ENCODE data around the gene TUBA4B.
"Not testable (repeated sequence)": the region's sequence is repeated elsewhere in the genome, so short reads cannot be mapped to it uniquely, and the experiment has no call there.

The TUBA4B gene

GRCh38 chr2:219249203-219249980 is 3.7 kb upstream of the TUBA4B start:
- peak; percentile 93 for DNase-seq

DNA sequence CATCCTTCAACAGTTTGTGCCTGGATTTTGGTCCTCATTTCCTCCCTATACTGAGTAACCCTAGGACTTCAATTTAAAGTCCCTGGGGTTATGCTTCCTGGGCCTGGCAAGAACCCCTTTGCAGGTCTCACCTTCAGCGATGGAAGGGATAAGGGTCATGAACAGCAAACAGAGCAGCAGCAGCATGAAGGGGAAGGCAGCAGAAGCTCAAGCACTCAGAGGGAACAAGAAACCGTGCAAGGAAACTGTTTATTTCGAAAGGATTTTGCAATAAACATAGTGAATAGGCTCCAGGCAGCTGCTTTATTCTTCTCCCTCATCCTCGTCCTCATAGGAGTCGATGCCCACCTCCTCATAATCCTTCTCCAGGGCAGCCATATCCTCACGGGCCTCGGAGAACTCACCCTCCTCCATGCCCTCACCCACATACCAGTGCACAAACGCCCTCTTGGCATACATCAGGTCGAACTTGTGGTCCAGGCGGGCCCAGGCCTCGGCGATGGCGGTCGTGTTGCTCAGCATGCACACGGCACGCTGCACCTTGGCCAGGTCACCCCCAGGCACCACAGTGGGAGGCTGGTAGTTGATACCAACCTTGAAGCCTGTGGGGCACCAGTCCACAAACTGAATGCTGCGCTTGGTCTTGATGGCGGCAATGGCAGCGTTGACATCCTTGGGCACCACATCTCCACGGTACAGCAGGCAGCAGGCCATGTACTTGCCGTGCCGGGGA is 2.8 kb upstream of the TUBA4B start:
- no peak for DNase-seq

GRCh38 chr2:219251656-219252055 is 1.4 kb upstream of the TUBA4B start:
- DNase-seq: no peak

- no peak for DNase-seq
Observed at GRCh38 chr2:219252084-219252483, 959 bp upstream of the TUBA4B start.

- DNase-seq: no peak
Observed at GRCh38 chr2:219252570-219252899, 508 bp upstream of the TUBA4B start.

DNA sequence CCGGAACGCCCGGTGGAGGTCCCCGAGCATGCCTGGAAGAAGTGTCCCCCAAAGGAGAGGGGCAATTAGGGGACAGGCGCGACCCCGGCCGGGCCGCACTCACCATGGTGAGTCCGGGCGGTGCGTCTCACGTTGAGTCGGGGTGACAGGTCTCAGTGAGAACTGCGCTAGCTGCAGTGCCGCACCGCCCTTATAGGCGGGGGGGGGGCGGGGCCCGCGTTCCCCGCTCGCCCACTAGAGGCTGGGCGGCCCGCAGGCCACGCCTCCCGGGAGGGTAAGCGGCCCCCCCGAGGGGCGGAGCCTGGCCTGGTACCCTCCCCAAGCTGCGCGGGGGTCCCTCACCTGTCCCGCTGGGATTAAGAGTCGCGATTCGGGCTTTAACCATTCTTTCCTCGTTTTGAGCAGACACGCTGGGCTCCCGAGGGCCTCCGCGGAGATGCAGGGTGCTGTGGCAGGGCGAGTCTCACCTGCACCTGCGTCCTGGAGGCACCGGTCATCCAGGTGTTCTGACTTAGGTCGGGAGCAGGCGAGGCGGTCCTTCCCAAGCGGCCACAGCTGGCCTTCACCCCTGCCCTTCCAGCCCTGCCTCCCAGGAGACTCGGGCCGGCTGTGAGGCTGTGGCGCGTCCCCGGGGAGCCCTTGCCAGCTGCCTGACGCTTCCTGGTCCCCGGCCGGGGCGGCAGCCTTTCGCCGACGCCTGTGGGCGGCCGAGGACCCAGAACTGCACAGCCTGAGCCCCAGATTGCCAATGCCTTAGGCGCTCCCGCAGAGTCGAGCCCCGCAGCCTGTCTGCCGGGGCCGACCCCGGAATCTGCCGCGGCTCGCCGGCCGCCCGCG is 928 bp downstream of the TUBA4B start, which contains the start of gene TUBA4A:
Gene TUBA4A (minus strand): TSS at position 166 of the 837 bp plus-strand sequence. CDS start 60 bp downstream, at position 106.
- peak; percentile 75 for DNase-seq

DNA sequence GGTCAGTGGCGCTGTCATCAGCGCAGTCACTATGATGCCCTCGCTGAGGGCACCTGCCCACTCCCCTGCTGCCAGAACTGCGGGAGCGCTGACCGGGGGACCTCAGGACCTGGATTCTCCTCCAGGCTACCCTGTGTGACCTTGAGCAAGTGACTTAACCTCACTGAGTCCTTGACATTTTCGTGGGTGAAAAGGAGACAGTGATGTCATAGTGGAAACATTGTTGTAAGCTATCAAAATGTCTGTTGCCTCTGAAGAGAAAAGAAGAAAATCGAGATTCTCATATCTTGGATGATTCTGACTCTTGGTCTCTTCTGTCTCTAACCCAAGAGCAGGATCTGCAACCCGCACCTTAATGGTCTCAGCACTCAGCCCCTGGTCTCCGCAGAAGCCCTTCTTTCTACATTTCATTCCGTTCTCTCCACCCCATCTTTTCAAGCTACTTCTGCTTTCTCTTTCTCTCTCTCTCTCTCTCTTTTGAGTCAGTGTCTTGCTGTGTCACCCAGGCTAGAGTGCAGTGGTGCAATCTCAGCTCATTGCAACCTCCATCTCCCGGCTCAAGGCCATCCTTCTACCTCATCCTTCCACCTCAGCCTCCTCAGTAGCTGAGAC is 1.7 kb downstream of the TUBA4B start:
- no peak for DNase-seq

GRCh38 chr2:219258942-219259341 is 5.9 kb downstream of the TUBA4B start:
- not testable (repeated sequence) for DNase-seq

DNA sequence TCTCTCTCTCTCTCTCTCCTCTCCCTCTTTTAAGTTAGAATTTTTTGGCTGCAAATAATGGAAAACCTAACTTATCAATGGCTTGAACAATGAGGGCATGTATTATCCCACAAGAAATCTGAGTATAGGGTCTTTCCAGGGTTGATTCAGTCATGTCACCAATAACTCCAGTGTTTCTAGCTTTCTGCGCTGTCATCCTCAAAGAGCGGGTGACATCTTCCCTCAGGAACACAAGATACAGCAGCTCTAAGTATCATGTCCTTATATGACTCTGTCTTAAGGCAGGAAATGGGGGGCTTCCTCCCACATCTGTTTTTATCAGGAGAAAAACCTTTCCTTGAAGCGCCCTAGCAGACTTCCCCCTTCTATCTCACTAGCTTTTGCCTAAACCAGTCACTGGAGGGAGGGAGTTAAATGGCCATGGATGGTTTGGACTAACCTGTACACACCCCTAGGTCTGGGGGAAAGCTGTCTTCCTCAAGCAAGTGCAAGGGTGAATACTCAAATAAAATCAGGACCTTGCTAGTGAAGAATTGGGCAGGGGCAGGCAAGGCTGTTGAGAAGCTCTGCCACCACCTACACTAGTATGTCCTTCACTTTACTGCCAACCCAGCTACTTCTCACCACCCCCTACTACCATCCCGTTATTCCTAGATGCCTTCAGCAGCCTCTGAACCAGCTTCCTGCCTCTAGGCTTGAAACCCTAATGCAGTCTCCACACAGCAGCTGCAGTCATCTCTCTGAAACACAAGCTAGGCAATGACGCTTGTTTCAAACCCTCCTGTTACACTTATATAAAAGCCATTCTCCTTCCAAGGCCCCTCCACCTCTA is 8.2 kb downstream of the TUBA4B start:
- no peak for DNase-seq

GRCh38 chr2:219266232-219266631 is 13.2 kb downstream of the TUBA4B start:
- no peak for DNase-seq

GRCh38 chr2:219266886-219267285 is 13.8 kb downstream of the TUBA4B start:
- no peak for DNase-seq

DNA sequence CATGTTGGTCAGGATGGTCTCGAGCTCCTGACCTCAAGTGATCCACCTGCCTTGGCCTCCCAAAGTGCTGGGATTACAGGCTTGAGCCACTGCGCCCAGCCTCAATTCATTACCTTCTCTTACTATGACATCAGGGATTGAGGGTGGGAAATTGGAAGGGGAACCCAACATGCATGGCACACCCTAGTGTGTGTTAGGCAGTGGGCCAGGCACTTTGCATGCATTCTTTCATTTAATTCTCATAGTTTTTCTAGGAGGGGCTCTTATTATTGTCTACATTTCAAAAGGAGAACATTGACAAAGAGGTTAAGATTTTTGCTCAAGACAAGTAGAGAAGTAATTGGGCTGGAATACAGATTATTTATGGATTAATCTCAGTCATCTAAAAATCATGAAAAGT is 15.3 kb downstream of the TUBA4B start:
- DNase-seq: no peak

GRCh38 chr2:219269362-219270054 is 16.5 kb downstream of the TUBA4B start:
- DNase-seq: peak; percentile 23

- DNase-seq: no peak
Observed at GRCh38 chr2:219270055-219270372, 17.0 kb downstream of the TUBA4B start.

DNA sequence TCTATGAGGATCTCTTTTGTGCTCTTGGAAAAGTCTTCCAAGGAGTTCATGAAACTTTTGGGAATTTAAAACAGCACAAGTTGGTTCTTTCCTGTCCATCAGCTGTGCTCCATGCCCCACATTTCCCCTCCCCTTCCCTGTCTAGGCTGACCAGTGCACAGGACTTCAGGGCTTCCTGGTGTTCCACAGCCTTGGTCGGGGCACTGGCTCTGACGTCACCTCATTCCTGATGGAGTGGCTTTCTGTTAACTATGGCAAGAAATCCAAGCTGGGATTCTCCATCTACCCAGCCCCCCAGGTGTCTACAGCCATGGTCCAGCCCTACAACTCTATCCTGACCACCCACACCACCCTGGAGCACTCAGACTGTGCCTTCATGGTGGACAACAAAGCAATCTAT is 18.0 kb downstream of the TUBA4B start:
- DNase-seq: no peak

DNA sequence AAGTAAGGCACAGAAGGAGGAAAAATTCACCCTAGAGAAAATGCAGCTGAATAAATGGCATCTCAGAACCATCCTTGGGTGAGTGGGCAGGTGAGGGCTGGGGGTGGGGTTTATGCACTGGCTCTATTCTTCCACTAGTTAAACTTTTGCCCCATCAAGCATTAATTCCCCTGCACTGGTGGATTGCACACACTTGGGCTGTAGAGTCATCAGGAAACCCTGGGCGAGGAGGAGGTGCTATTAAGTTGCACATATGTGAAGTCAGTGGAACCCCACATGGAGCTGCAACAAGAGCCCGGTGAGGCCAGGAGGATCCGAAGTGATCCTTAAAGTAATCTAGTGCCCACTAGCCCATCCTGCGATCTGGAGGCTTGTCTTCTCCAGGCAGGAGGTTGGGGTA is 19.3 kb downstream of the TUBA4B start:
- DNase-seq: no peak

DNA sequence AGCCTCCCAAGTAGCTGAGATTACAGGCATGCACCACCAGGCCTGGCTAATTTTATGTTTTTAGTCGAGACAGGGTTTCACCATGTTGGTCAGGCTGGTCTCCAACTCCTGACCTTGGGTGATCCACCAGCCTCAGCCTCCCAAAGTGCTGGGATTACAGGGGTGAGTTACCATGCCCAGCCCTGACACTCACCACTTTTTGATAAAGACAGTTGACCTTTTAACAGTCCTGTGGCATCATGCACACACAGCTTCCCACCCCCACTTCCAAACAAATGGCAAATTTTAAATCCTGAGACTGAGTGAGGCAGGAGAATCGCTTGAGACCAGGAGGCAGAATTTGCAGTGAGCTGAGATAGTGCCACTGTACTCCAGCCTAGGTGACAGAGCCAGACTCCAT is 20.0 kb downstream of the TUBA4B start:
- DNase-seq: no peak

DNA sequence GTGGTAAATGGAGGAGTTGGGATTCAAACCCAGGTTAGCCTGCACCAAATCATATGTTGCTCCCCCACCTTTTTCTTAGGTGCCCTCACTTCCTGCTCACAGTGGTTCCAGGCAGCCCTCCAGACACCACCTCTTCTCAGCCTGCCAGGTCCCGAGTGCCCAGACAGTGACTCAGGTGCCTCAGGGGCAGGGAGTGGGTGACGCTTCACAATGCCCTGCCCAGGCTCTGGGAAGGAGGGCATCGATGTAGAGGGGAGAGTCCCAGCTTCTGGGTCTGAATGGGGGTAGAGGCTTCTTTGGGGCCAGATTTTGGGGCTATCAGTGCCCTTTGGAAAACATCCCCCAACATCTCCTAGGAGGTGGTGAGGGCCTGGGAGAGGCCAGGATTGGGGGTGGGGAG is 20.9 kb downstream of the TUBA4B start:
- peak; percentile 76 for DNase-seq

GRCh38 chr2:219274361-219274921 is 21.4 kb downstream of the TUBA4B start:
- DNase-seq: peak; percentile 92

DNA sequence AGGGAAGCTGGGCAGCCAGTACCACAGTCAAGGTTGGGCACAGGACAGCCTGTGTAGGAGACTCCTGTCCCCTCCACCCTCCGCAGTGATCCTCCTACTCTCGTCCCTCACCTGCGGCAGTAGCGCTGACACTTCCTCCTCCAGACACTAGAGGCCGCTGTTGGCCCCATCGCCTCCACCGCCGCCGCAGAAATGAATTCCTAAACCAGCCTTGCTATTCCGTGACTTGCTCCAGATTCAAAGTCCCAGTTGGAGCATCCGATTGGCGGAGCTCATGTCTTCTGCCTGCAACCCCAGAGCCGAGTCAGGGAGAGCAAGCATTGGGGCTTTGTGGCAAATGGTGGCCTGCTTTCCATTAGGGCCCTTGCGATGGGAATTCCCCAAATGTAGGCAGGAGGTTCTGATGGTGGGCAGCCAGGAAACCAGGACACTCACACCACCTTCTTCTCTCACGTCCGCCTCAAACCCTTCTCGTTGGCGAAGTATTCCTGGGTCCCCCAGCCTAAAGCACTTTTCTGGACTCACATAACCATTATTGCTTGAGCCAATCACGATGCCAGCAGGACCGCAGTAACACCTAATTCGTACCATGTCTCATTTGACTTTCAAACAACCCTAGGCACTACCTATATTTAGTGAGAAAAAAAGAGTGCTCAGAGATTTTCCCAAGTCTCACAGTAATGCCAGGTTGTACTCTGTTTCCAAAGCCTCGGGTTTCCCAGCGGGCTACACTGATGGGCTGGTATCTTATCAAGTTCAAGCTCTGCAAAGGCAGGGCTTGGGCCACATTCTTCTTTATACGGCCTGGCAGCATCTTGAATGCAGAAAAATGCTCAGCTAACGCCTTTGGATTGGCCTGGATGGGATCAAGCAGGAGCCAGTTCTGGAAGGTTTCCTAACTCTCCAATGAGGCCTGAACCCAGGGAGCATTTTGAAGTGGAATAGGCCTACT is 24.9 kb downstream of the TUBA4B start:
- peak; percentile 80 for DNase-seq
